ENCODE measurements around the gene LRRC42.

GRCh38 chr1:53913352-53914033 lies 32.7 kb upstream of the LRRC42 start:
- no peak for TF ChIP-seq SP1 (IDR thresholded peaks at IDR 0.05)
- TF ChIP-seq ZNF384 (IDR thresholded peaks at IDR 0.05), result no peak
